Stimulated activated effector memory CD8-positive, alpha-beta T cell treated with anti-CD3 and anti-CD28 coated beads, Interleukin-12 subunit alpha, Interleukin-12 subunit beta, amount 100 ng/mL, for 72 hours (primary cell): ENCODE results near the gene IFITM5.
"Not testable (repeated sequence)": the region's sequence is repeated elsewhere in the genome, so short reads cannot be mapped to it uniquely, and the experiment has no call there.

ENCODE experiments used
- ATAC-seq: fragments of 150-1000 bp; cut with Tn5 transposase; 2 replicates; pipeline ENCODE4 v1.10.0; 2021
- DNase-seq, 2 donors: peaks; one replicate each; pipeline ENCODE4 v3.0.0; 2021 to 2022; ENCODE audit warnings: low spot score in 2 of 2
- H3K27ac Mint-ChIP-seq: one replicate; pipeline ENCODE4 v1.8.0; 2022; ENCODE audit warnings: mild to moderate bottlenecking, mixed read lengths
- H3K36me3 Mint-ChIP-seq: one replicate; pipeline ENCODE4 v1.8.0; 2022; ENCODE audit warnings: mild to moderate bottlenecking, mixed read lengths
- H3K4me1 Mint-ChIP-seq: one replicate; pipeline ENCODE4 v1.8.0; 2022; ENCODE audit warnings: mixed read lengths
- H3K4me3 Mint-ChIP-seq: one replicate; pipeline ENCODE4 v1.8.0; 2022; ENCODE audit warnings: mild to moderate bottlenecking, mixed read lengths
- H3K9me3 Mint-ChIP-seq: one replicate; pipeline ENCODE4 v1.8.0; 2022; ENCODE audit warnings: mixed read lengths

IFITM5 gene

GRCh38 chr11:331358-332060, 32.2 kb upstream of the IFITM5 start:
- Mint-ChIP-seq H3K27ac (peak overlapping the region; percentile 63), H3K36me3 (peaks cover 6% of the 10 kb centered on the region), H3K4me1 (peaks cover 69% of the 10 kb centered on the region), H3K4me3 (peak overlapping the region; percentile 54), H3K9me3 (no peaks in the 10 kb centered on the region)
- ATAC-seq = no peak
- DNase-seq = no peak

- peak overlapping the region; percentile 63 for H3K27ac Mint-ChIP-seq
- H3K4me1 Mint-ChIP-seq = peaks cover 69% of the 10 kb centered on the region
- H3K4me3 Mint-ChIP-seq = peak overlapping the region; percentile 54
- H3K36me3 Mint-ChIP-seq = peaks cover 6% of the 10 kb centered on the region
- peak; percentile 14 for ATAC-seq
- no peaks in the 10 kb centered on the region for H3K9me3 Mint-ChIP-seq
- DNase-seq = no peak
These were observed 31.5 kb upstream of the IFITM5 start for GRCh38 chr11:330694-331357.

GRCh38 chr11:330307-330693, 31.0 kb upstream of the IFITM5 start:
- H3K4me3 Mint-ChIP-seq = peak overlapping the region; percentile 54
- peaks cover 67% of the 10 kb centered on the region for H3K4me1 Mint-ChIP-seq
- no peaks in the 10 kb centered on the region for H3K9me3 Mint-ChIP-seq
- no peak for ATAC-seq
- peak overlapping the region; percentile 63 for H3K27ac Mint-ChIP-seq
- H3K36me3 Mint-ChIP-seq = peaks cover 6% of the 10 kb centered on the region
- no peak for DNase-seq

- H3K4me3 Mint-ChIP-seq = no peak overlapping the region
- peaks cover 68% of the 10 kb centered on the region for H3K4me1 Mint-ChIP-seq
- no peak overlapping the region for H3K27ac Mint-ChIP-seq
- ATAC-seq (no peak), DNase-seq (no peak)
- no peaks in the 10 kb centered on the region for H3K9me3 Mint-ChIP-seq
- peaks cover 6% of the 10 kb centered on the region for H3K36me3 Mint-ChIP-seq
These were observed 30.5 kb upstream of the IFITM5 start for GRCh38 chr11:329886-330253.

- DNase-seq, H3K4me3 Mint-ChIP-seq, H3K9me3 Mint-ChIP-seq, ATAC-seq, H3K27ac Mint-ChIP-seq, H3K36me3 Mint-ChIP-seq: not testable (repeated sequence)
- peaks cover 71% of the 10 kb centered on the region for H3K4me1 Mint-ChIP-seq
These were observed 29.3 kb upstream of the IFITM5 start for GRCh38 chr11:328516-329100.

- no peak overlapping the region for H3K4me3 Mint-ChIP-seq
- H3K27ac Mint-ChIP-seq = no peak overlapping the region
- no peaks in the 10 kb centered on the region for H3K9me3 Mint-ChIP-seq
- ATAC-seq (no peak), DNase-seq (no peak)
- peaks cover 6% of the 10 kb centered on the region for H3K36me3 Mint-ChIP-seq
- peaks cover 70% of the 10 kb centered on the region for H3K4me1 Mint-ChIP-seq
These were observed 28.7 kb upstream of the IFITM5 start for GRCh38 chr11:328012-328411.

GRCh38 chr11:327581-327923, 28.2 kb upstream of the IFITM5 start:
- Mint-ChIP-seq H3K4me1 (peaks cover 65% of the 10 kb centered on the region), H3K9me3 (no peaks in the 10 kb centered on the region), H3K4me3 (peak overlapping the region; percentile 67), H3K27ac (peak overlapping the region; percentile 96), H3K36me3 (peaks cover 6% of the 10 kb centered on the region)
- ATAC-seq (no peak), DNase-seq (no peak)

GRCh38 chr11:326842-327580, 27.7 kb upstream of the IFITM5 start:
- Mint-ChIP-seq H3K27ac (peak overlapping the region; percentile 96), H3K4me3 (peak overlapping the region; percentile 67), H3K36me3 (peaks cover 6% of the 10 kb centered on the region), H3K4me1 (peaks cover 62% of the 10 kb centered on the region), H3K9me3 (no peaks in the 10 kb centered on the region)
- peak in 1 of 2 donors; percentile 79 for DNase-seq
- peak; percentile 76 for ATAC-seq

GRCh38 chr11:326592-326841, 27.2 kb upstream of the IFITM5 start:
- DNase-seq (no peak), ATAC-seq (peak; percentile 12)
- Mint-ChIP-seq H3K4me1 (peaks cover 57% of the 10 kb centered on the region), H3K36me3 (peaks cover 6% of the 10 kb centered on the region), H3K27ac (peak overlapping the region; percentile 96), H3K4me3 (peak overlapping the region; percentile 67), H3K9me3 (no peaks in the 10 kb centered on the region)

GRCh38 chr11:325796-326591, 26.7 kb upstream of the IFITM5 start:
- no peak for DNase-seq
- Mint-ChIP-seq H3K4me1 (peaks cover 52% of the 10 kb centered on the region), H3K27ac (peak overlapping the region; percentile 96), H3K4me3 (peak overlapping the region; percentile 67), H3K36me3 (peaks cover 4% of the 10 kb centered on the region), H3K9me3 (no peaks in the 10 kb centered on the region)
- no peak for ATAC-seq

- H3K4me3 Mint-ChIP-seq, DNase-seq, ATAC-seq, H3K9me3 Mint-ChIP-seq, H3K36me3 Mint-ChIP-seq: not testable (repeated sequence)
- peaks cover 50% of the 10 kb centered on the region for H3K4me1 Mint-ChIP-seq
- peak overlapping the region; percentile 16 for H3K27ac Mint-ChIP-seq
These were observed 25.5 kb upstream of the IFITM5 start for GRCh38 chr11:324593-325517.

- Mint-ChIP-seq H3K9me3 (no peaks in the 10 kb centered on the region), H3K4me3 (no peak overlapping the region), H3K36me3 (no peaks in the 10 kb centered on the region), H3K4me1 (peaks cover 48% of the 10 kb centered on the region), H3K27ac (peak overlapping the region; percentile 16)
- ATAC-seq (no peak), DNase-seq (no peak)
These were observed 24.8 kb upstream of the IFITM5 start for GRCh38 chr11:324156-324555.

GRCh38 chr11:319888-320273, 20.6 kb upstream of the IFITM5 start:
- not testable (repeated sequence) for ATAC-seq
- Mint-ChIP-seq H3K27ac (peak overlapping the region; percentile 32), H3K4me1 (peaks cover 44% of the 10 kb centered on the region)

More at GRCh38 chr11:319888-320273, 20.6 kb upstream of the IFITM5 start:
- not testable (repeated sequence) for H3K9me3 Mint-ChIP-seq, DNase-seq
- H3K4me3 Mint-ChIP-seq = peak overlapping the region; percentile 59
- peaks cover 27% of the 10 kb centered on the region for H3K36me3 Mint-ChIP-seq
